Activated naive CD8-positive, alpha-beta T cell (primary cell): Measurements from ENCODE around the gene PTPRM.

Experiments
- H3K27ac Mint-ChIP-seq: one replicate; pipeline ENCODE4 v1.8.0; 2021; ENCODE audit warnings: mixed read lengths
- H3K27me3 Mint-ChIP-seq: one replicate; pipeline ENCODE4 v1.8.0; 2021; ENCODE audit warnings: mixed read lengths
- H3K36me3 Mint-ChIP-seq: one replicate; pipeline ENCODE4 v1.8.0; 2021; ENCODE audit warnings: mixed read lengths
- H3K4me1 Mint-ChIP-seq: one replicate; pipeline ENCODE4 v1.8.0; 2021; ENCODE audit warnings: low read depth, mixed read lengths
- H3K4me3 Mint-ChIP-seq: one replicate; pipeline ENCODE4 v1.8.0; 2021; ENCODE audit warnings: mild to moderate bottlenecking, mixed read lengths
- H3K9me3 Mint-ChIP-seq: one replicate; pipeline ENCODE4 v1.8.0; 2021; ENCODE audit warnings: low read depth, mixed read lengths

Gene PTPRM

DNA sequence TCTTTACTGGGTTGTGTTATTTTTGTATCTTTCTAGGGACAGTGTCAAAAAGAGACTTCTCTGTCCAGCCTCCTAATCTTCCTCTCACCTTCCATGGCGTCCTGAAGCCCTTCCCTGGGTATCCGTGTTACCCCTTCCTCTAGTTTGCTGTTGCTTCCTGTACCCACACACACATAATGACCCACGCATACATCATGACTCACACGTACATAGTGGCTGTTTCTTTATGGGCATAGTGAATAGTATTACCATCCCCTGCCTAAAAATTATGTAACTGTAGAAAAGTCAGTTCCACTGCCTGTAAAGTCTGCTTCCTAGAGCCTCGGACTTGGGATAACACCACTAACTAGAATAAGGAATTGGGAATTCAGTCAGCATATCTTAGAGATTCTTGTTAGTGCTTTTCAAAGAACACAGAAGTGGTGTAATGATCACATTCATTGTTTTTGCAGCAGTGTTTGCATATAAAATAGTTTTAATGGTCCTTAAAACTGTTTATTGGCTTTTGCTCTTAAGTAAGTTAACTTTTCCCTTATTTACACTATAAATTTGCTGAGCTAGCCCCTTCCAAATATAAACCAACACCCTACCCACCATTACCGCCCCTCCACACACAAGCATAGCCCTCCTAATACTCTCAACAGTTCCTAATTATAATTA, 733.8 kb downstream of the PTPRM start:
- no peaks in the 10 kb centered on the region for H3K27me3 Mint-ChIP-seq
- no peaks in the 10 kb centered on the region for H3K36me3 Mint-ChIP-seq
- no peaks in the 10 kb centered on the region for H3K9me3 Mint-ChIP-seq
- no peaks in the 10 kb centered on the region for H3K4me1 Mint-ChIP-seq
- no peak overlapping the region for H3K4me3 Mint-ChIP-seq
- no peak overlapping the region for H3K27ac Mint-ChIP-seq

- no peak overlapping the region for H3K4me3 Mint-ChIP-seq
- H3K27me3 Mint-ChIP-seq = no peaks in the 10 kb centered on the region
- H3K9me3 Mint-ChIP-seq = no peaks in the 10 kb centered on the region
- no peaks in the 10 kb centered on the region for H3K36me3 Mint-ChIP-seq
- no peak overlapping the region for H3K27ac Mint-ChIP-seq
- H3K4me1 Mint-ChIP-seq = no peaks in the 10 kb centered on the region
These were observed 734.5 kb downstream of the PTPRM start for GRCh38 chr18:8301427-8302172.

GRCh38 chr18:8303151-8303755, 736.1 kb downstream of the PTPRM start:
- no peak overlapping the region for H3K27ac Mint-ChIP-seq
- no peaks in the 10 kb centered on the region for H3K4me1 Mint-ChIP-seq
- H3K36me3 Mint-ChIP-seq = no peaks in the 10 kb centered on the region
- H3K4me3 Mint-ChIP-seq = no peak overlapping the region
- no peaks in the 10 kb centered on the region for H3K27me3 Mint-ChIP-seq
- H3K9me3 Mint-ChIP-seq = no peaks in the 10 kb centered on the region

DNA sequence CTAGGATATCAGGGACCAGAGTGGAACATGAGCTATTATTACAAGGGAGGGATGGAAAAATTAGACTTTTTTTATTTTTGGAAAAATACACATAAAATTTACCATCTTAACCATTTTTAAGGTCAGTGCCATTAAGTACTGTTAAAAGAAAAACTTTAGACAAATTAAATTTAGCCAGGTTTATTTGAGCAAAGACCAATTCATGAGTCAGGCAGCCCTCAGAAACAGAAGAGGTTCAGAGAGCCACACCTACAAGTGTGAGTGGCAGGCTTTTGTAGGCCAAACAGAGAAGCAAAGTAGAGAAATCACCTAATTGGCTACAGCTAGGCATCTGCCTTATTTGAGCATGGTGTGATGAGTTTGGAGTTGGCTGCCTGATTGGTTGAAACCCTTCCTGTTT, 740.8 kb downstream of the PTPRM start:
- H3K36me3 Mint-ChIP-seq = no peaks in the 10 kb centered on the region
- H3K4me1 Mint-ChIP-seq = no peaks in the 10 kb centered on the region
- no peak overlapping the region for H3K27ac Mint-ChIP-seq
- no peaks in the 10 kb centered on the region for H3K27me3 Mint-ChIP-seq
- H3K9me3 Mint-ChIP-seq = no peaks in the 10 kb centered on the region
- H3K4me3 Mint-ChIP-seq = no peak overlapping the region

GRCh38 chr18:8313043-8313442, 745.9 kb downstream of the PTPRM start:
- no peaks in the 10 kb centered on the region for H3K27me3 Mint-ChIP-seq
- no peaks in the 10 kb centered on the region for H3K36me3 Mint-ChIP-seq
- H3K4me3 Mint-ChIP-seq = no peak overlapping the region
- no peak overlapping the region for H3K27ac Mint-ChIP-seq
- no peaks in the 10 kb centered on the region for H3K4me1 Mint-ChIP-seq
- H3K9me3 Mint-ChIP-seq = no peaks in the 10 kb centered on the region

DNA sequence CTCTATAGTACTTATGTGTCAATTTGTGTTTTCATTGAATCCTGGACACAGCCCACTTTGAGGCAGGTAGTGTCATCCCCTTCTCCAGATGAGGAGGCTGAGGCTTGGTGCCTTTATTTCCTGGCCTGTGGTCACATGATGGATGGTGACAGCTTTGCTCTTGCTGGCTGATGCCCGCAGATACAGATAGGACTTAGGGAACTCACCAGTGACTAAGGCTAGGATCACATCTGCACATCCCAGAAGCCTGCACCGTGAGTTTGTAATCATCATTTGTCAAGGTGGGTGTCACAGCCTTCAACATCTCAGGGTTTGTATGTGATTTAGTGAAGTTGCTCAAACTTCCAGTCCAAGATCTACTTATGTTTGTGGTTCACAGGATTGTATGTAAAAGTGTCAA, 747.0 kb downstream of the PTPRM start:
- no peaks in the 10 kb centered on the region for H3K9me3 Mint-ChIP-seq
- no peak overlapping the region for H3K27ac Mint-ChIP-seq
- H3K36me3 Mint-ChIP-seq = no peaks in the 10 kb centered on the region
- no peak overlapping the region for H3K4me3 Mint-ChIP-seq
- H3K27me3 Mint-ChIP-seq = no peaks in the 10 kb centered on the region
- H3K4me1 Mint-ChIP-seq = no peaks in the 10 kb centered on the region

- Mint-ChIP-seq H3K27me3 (no peaks in the 10 kb centered on the region), H3K9me3 (no peaks in the 10 kb centered on the region), H3K36me3 (no peaks in the 10 kb centered on the region), H3K4me1 (no peaks in the 10 kb centered on the region), H3K4me3 (no peak overlapping the region), H3K27ac (no peak overlapping the region)
These were observed 752.8 kb downstream of the PTPRM start for GRCh38 chr18:8319798-8320489.

- Mint-ChIP-seq H3K9me3 (no peaks in the 10 kb centered on the region), H3K27ac (no peak overlapping the region), H3K36me3 (no peaks in the 10 kb centered on the region), H3K4me3 (no peak overlapping the region), H3K4me1 (no peaks in the 10 kb centered on the region), H3K27me3 (no peaks in the 10 kb centered on the region)
These were observed 755.4 kb downstream of the PTPRM start for GRCh38 chr18:8322486-8322885.

DNA sequence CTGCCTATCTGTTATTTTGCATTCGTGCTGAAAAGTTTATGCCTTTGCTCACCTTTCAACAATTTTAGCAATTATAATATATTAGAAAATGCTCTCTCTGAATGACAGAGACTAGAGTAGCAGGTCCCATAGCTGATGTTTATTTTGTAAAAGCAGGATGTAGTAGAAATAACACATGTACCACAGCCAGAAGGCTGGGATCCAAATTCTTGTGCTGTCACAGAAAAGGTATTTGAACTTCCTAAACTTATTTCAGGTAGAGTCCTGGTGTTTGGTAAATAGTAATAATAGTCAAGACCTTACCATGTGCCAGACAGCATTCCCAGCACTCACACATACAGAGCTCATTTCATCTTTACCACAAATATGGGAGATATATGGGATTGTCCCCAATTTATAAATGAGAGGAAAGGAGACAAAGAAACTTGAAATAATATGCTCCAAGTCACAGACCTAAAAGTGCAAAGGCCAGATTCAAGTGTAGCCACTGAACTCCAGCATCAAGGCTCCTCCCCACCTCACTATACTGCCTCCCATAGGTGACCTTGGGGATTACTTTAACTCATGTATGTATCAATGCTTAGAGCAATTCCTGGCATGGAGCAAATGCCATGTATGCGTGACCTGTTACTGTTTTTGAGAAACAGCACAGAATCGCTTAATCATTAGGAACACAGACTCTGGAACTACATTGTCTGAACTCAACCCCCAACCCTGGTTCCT, 757.4 kb downstream of the PTPRM start:
- Mint-ChIP-seq H3K27ac (no peak overlapping the region), H3K36me3 (no peaks in the 10 kb centered on the region)

DNA sequence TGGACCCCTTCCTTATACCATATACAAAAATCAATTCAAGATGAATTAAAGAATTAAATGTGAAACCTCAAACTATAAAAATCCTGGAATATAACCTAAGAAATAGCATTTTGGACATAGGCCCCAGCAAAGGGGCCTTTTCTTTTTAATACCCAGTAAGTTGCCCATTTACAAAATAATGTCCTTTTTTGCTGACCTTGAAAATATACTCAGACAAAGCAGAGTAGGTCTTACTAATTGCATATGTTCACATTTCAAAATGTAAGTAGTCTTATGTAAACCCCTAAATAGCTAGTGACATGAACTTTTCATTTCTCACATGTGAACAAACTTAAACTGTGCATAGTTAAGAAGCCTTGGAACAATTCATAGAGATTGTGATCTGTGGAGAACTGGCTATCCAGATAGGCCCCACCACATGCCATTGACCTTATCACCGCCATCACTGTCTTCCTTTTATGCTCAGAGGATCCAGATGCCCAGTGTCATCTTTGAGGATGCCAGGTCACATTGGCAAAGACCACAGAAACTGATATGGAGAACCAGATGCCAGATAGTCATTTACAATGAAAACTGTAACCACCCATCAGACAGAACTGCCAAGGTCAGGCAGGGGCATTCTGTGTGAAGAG, 759.8 kb downstream of the PTPRM start:
- no peaks in the 10 kb centered on the region for H3K9me3 Mint-ChIP-seq
- H3K4me3 Mint-ChIP-seq = no peak overlapping the region
- no peaks in the 10 kb centered on the region for H3K4me1 Mint-ChIP-seq
- H3K27me3 Mint-ChIP-seq = no peaks in the 10 kb centered on the region
- no peak overlapping the region for H3K27ac Mint-ChIP-seq
- no peaks in the 10 kb centered on the region for H3K36me3 Mint-ChIP-seq

More for the DNA sequence above, 757.4 kb downstream of the PTPRM start:
- H3K9me3 Mint-ChIP-seq = no peaks in the 10 kb centered on the region
- no peaks in the 10 kb centered on the region for H3K4me1 Mint-ChIP-seq
- no peaks in the 10 kb centered on the region for H3K27me3 Mint-ChIP-seq
- H3K4me3 Mint-ChIP-seq = no peak overlapping the region

DNA sequence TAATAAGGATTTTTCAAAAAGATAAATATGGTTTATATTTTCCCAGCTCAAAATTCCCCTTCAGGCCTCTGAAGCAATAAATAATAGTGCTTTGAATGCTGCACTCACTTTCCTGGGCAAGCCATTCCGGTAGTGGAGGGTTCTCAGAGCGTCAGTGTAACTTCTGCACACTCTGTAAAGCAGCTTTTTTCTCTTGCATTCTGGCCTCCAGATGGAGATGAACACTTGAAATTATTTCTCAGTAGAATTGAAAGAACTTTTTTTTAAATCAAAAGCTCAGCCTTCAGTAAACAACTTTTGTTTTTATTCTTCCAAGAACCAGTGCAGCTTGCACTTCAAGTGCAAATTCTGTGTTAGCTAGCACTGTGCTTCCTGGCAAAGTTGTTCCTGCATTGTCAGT, 761.0 kb downstream of the PTPRM start:
- Mint-ChIP-seq H3K4me3 (no peak overlapping the region), H3K36me3 (no peaks in the 10 kb centered on the region), H3K9me3 (no peaks in the 10 kb centered on the region), H3K4me1 (no peaks in the 10 kb centered on the region), H3K27me3 (no peaks in the 10 kb centered on the region), H3K27ac (no peak overlapping the region)

DNA sequence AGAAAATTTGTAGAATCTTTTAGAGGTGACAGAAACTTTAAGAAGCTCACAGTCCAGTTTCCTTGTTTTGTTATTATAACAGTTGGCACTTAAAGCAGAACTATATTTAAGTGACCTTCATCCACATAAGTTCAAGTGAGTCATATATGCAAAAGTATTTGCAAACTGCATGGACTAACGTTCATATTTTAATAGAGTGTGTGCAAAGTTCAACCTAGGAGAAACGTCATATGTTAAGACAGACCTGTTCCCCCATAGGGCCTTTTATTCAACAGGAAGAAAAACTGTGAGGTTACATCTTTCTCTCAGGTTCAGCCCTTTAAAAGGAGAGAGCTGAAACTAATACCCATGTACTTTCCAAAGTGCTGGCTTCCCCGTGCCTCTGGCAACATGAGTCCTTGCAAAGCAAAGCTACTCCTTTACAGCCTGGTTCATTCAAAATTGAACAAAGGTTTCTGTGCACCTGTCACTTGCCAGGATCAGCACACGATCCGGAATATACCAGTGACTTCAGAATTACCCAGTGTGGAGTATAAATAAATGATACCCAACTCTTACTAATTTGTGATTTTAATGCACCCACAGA, 762.2 kb downstream of the PTPRM start:
- Mint-ChIP-seq H3K27me3 (no peaks in the 10 kb centered on the region), H3K36me3 (no peaks in the 10 kb centered on the region), H3K4me1 (no peaks in the 10 kb centered on the region), H3K9me3 (no peaks in the 10 kb centered on the region), H3K27ac (no peak overlapping the region), H3K4me3 (no peak overlapping the region)

DNA sequence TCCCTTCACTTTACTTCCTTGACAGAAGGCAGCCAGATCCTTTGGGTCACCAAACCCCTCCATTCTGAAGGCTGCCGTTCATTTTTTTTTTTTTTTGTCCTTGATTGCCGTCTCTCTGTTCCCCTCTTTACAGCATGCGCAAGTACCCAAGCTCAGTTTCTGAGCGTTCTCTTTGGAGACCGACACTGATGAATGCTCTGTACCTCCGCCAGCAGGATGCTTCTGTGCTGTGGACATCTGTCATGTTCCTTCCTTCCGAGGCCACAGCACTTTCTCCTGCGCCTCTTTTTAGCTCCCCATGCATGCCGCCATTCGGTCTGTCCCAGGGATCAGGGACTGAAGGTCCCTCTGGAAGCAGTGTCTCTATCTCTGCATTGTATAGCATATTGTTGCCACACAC, 763.5 kb downstream of the PTPRM start:
- Mint-ChIP-seq H3K9me3 (no peaks in the 10 kb centered on the region), H3K4me1 (no peaks in the 10 kb centered on the region), H3K4me3 (no peak overlapping the region), H3K36me3 (no peaks in the 10 kb centered on the region), H3K27ac (no peak overlapping the region), H3K27me3 (no peaks in the 10 kb centered on the region)

DNA sequence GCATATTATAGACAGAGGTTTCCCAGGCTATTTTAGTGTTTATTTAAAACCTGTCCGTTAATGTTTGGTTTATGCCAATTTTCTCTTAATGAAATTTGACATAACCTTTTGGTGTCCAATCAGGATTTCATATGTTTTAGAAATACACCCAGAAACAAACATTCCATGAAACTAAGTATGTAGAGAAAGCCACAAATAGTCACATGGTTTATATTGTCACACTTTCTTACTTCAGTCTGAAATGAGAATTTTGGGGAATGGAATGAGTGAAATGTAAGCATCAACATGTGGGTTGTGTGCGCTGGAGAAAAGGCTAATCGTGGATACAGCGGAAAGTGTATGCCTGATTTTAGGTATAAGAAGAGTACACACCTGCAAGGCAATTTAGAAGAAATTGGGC, 765.2 kb downstream of the PTPRM start:
- no peaks in the 10 kb centered on the region for H3K9me3 Mint-ChIP-seq

More for the DNA sequence above, 765.2 kb downstream of the PTPRM start:
- Mint-ChIP-seq H3K27me3 (no peaks in the 10 kb centered on the region), H3K4me1 (no peaks in the 10 kb centered on the region), H3K36me3 (no peaks in the 10 kb centered on the region), H3K27ac (no peak overlapping the region), H3K4me3 (no peak overlapping the region)
